ENCODE data around the gene CD109.

- TF ChIP-seq CTCF (IDR thresholded peaks at IDR 0.05) (no peak), POLR2A (IDR thresholded peaks at IDR 0.05) (no peak)
Observed at GRCh38 chr6:73801652-73802268, 105.8 kb downstream of the CD109 start.
